Right lobe of liver (tissue), 4 donors: ENCODE results near the gene TMEM154.

Experiments
- POLR2A ChIP-seq: fragments of 450-650 bp; IDR thresholded peaks from one replicate; pipeline ENCODE4 v1.6.1; 2017; ENCODE audit warnings: antibody characterized with exemption, mild to moderate bottlenecking
- TF ChIP-seq, protein P1 (sequence below), 4 donors: fragments of 200-600 bp in 3 of 4; fragments of 450-650 bp in 1 of 4; IDR thresholded peaks; one replicate each; pipeline versions ENCODE4 v1.5.1 to v1.8.0; 2016 to 2022; ENCODE audit warnings: antibody characterized with exemption in 4 of 4, mild to moderate bottlenecking in 2 of 4
- donor health status: DM: no; HTN: no; CAD: no.
- donor health status: DM: no; HTN: no; CAD: no.
- donor health status: DM: no; HTN: yes; CAD: no.

DNA sequence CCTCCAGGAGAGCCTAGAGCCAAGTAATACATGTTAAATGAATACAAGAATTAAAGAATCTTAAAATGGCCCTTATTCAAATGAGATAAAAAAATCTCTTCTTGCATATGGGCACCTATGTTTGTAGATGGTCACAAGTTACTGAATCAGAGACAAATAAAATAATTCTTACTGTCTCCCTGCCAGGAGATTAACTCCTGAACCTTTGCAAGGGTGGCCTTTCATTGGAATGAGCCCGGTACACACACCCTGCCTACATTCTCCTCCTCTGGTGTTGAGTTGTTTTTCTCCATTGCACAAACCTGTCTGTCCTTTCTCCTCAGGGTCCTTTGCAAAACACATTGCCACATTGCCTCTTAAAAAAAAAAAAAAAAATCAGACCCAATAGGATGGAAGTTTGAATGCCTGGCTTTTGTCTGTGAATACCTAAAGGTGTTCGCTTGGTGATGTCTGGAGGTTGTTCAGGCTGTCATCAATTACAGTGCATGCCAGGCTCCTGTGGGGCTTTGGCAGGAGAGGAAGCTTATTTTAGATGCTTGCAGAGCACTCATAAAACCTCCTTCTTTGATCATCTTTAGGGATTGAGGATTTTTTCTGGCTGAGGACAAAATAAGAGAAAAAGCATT is 8.3 kb upstream of the TMEM154 start:
- TF ChIP-seq, protein P1, sequence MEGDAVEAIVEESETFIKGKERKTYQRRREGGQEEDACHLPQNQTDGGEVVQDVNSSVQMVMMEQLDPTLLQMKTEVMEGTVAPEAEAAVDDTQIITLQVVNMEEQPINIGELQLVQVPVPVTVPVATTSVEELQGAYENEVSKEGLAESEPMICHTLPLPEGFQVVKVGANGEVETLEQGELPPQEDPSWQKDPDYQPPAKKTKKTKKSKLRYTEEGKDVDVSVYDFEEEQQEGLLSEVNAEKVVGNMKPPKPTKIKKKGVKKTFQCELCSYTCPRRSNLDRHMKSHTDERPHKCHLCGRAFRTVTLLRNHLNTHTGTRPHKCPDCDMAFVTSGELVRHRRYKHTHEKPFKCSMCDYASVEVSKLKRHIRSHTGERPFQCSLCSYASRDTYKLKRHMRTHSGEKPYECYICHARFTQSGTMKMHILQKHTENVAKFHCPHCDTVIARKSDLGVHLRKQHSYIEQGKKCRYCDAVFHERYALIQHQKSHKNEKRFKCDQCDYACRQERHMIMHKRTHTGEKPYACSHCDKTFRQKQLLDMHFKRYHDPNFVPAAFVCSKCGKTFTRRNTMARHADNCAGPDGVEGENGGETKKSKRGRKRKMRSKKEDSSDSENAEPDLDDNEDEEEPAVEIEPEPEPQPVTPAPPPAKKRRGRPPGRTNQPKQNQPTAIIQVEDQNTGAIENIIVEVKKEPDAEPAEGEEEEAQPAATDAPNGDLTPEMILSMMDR (IDR thresholded peaks at IDR 0.05), result no peak
- no peak for TF ChIP-seq POLR2A
